OCI-LY3 (cell line): ENCODE measurements around the gene DNAAF5.

ENCODE experiments used
- EZH2phosphoT487 ChIP-seq: fragments of 200-600 bp; shearing (Covaris generic); IDR thresholded peaks from 2 replicates; pipeline ENCODE4 v1.6.1; 2018; ENCODE audit warnings: antibody characterized with exemption, mixed run types, low read depth
- TF ChIP-seq, protein P1 (sequence below): fragments of 200-600, 300-600 bp; sonication (generic); IDR thresholded peaks from 2 replicates; pipeline ENCODE4 v1.5.1; 2014; ENCODE audit warnings: antibody characterized with exemption, low read length, low read depth

GRCh38 chr7:787332-788240 is 61.1 kb downstream of the DNAAF5 start:
- TF ChIP-seq, protein P1, sequence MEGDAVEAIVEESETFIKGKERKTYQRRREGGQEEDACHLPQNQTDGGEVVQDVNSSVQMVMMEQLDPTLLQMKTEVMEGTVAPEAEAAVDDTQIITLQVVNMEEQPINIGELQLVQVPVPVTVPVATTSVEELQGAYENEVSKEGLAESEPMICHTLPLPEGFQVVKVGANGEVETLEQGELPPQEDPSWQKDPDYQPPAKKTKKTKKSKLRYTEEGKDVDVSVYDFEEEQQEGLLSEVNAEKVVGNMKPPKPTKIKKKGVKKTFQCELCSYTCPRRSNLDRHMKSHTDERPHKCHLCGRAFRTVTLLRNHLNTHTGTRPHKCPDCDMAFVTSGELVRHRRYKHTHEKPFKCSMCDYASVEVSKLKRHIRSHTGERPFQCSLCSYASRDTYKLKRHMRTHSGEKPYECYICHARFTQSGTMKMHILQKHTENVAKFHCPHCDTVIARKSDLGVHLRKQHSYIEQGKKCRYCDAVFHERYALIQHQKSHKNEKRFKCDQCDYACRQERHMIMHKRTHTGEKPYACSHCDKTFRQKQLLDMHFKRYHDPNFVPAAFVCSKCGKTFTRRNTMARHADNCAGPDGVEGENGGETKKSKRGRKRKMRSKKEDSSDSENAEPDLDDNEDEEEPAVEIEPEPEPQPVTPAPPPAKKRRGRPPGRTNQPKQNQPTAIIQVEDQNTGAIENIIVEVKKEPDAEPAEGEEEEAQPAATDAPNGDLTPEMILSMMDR, result no peak
- TF ChIP-seq EZH2phosphoT487, result no peak
